GM12878 (cell line): Measurements from ENCODE around the gene LSM2. TPM values are rescaled to one million over a fixed set of nuclear protein-coding genes. Genes with fewer than 3 reads are reported as not detected.

Experiments used
- ATAC-seq: fragments of 200-7000 bp; cut with Tn5 transposase; 3 replicates; pipeline ENCODE4 v1.9.1; 2020; ENCODE audit warnings: mild to moderate bottlenecking, moderate library complexity
- BruUV-seq: library from RNA; stranded (reverse); fragments of 400-500 nt; replicated peaks from 2 replicates; lab custom pipeline; 2021; lab: Mats Ljungman, UMichigan
- CTCF ChIA-PET: fragments of 300-600 bp; sonication (Branson Sonifier 250); formaldehyde crosslinking; extraction: SDS; loops from one replicate; lab custom pipeline; 2021; ENCODE audit warnings: inconsistent platforms; lab: Yijun Ruan, JAX
- POLR2A ChIA-PET: fragments of 350-600 bp; formaldehyde crosslinking; extraction: SDS; loops from one replicate; lab custom pipeline; 2021; ENCODE audit warnings: inconsistent platforms; lab: Charles Lee
- RAD21 ChIA-PET: fragments of 300-600 bp; sonication (Branson Sonifier 250); formaldehyde crosslinking; loops from one replicate; lab custom pipeline; 2023; ENCODE audit warnings: antibody characterized with exemption; ENCODE audit not compliant: unreplicated experiment; lab: Charles Lee
- SMC1A ChIA-PET: fragments of 300-600 bp; sonication (Branson Sonifier 250); formaldehyde crosslinking; loops from one replicate; lab custom pipeline; 2023; ENCODE audit not compliant: unreplicated experiment, uncharacterized antibody; lab: Charles Lee
- DNase-seq: peaks from one replicate; pipeline ENCODE4 v3.0.0-alpha.2; 2011; ENCODE audit warnings: low read depth, low spot score
- FAIRE-seq: peaks from 3 replicates; lab custom pipeline; 2011; peaks lifted over from hg19 to GRCh38; lab: Jason Lieb, UNC
- H2AFZ ChIP-seq: 2 replicates; pipeline ENCODE4 v1.6.0; 2011; ENCODE audit warnings: low read depth, low read length, control low read depth; ENCODE audit not compliant: control insufficient read depth
- H3K27ac ChIP-seq: 2 replicates; pipeline ENCODE4 v1.5.1; 2011; ENCODE audit warnings: control low read depth; ENCODE audit not compliant: control insufficient read depth, insufficient read depth
- H3K27me3 ChIP-seq, 2 experiments: replicated peaks in 1 of 2; 2 replicates each; pipeline versions ENCODE4 v1.6.0 to v1.6.1; 2011; ENCODE audit warnings: low read length in 1 of 2; ENCODE audit not compliant: control insufficient read depth in 2 of 2, insufficient read depth in 2 of 2
- H3K36me3 ChIP-seq, 2 experiments: 2 replicates each; pipeline ENCODE4 v1.5.1; 2011; ENCODE audit warnings: low read length in 1 of 2; ENCODE audit not compliant: control insufficient read depth in 2 of 2, insufficient read depth in 2 of 2
- H3K4me1 ChIP-seq: 2 replicates; pipeline ENCODE4 v1.6.1; 2011; ENCODE audit warnings: mild to moderate bottlenecking, low read length, moderate library complexity, mixed read lengths; ENCODE audit not compliant: control insufficient read depth, insufficient read depth
- H3K4me2 ChIP-seq: 2 replicates; pipeline ENCODE4 v1.6.0; 2011; ENCODE audit warnings: control low read depth; ENCODE audit not compliant: control insufficient read depth, insufficient read depth
- H3K4me3 ChIP-seq: fragments of 200-600 bp; sonication (generic); 2 replicates; pipeline ENCODE4 v1.5.1; 2016
- H3K79me2 ChIP-seq: 2 replicates; pipeline ENCODE4 v1.6.0; 2011; ENCODE audit warnings: low read length; ENCODE audit not compliant: control insufficient read depth, insufficient read depth
- H3K9ac ChIP-seq: 2 replicates; pipeline ENCODE4 v1.8.0; 2011; ENCODE audit warnings: low read length, control low read depth, mixed read lengths; ENCODE audit not compliant: control insufficient read depth, insufficient read depth
- H3K9me3 ChIP-seq: replicated peaks from 3 replicates; pipeline ENCODE4 v1.5.1; 2011; ENCODE audit warnings: mild to moderate bottlenecking, low read length; ENCODE audit not compliant: control insufficient read depth, insufficient read depth
- H4K20me1 ChIP-seq: 2 replicates; pipeline ENCODE4 v1.6.0; 2011; ENCODE audit not compliant: control insufficient read depth, insufficient read depth
- CBFB ChIP-seq: IDR thresholded peaks from 2 replicates; pipeline ENCODE4 v1.6.1; 2016; ENCODE audit warnings: antibody characterized with exemption, low read depth
- CREM ChIP-seq: IDR thresholded peaks from 2 replicates; pipeline ENCODE4 v1.6.1; 2014; ENCODE audit warnings: antibody characterized with exemption, low read depth
- FOS ChIP-seq: IDR thresholded peaks from 3 replicates; pipeline ENCODE4 v1.6.1; 2011; ENCODE audit warnings: borderline replicate concordance; ENCODE audit not compliant: insufficient read length; ENCODE audit errors: extremely low read depth
- FOXK2 ChIP-seq: fragments of 450-650 bp; IDR thresholded peaks from 2 replicates; pipeline ENCODE4 v1.6.1; 2017; ENCODE audit warnings: mild to moderate bottlenecking, moderate library complexity
- IRF3 ChIP-seq: fragments of 450-650 bp; IDR thresholded peaks from 2 replicates; pipeline ENCODE4 v1.6.1; 2014; ENCODE audit warnings: mild to moderate bottlenecking
- IRF5 ChIP-seq: fragments of 450-650 bp; IDR thresholded peaks from 2 replicates; pipeline ENCODE4 v1.6.1; 2017; ENCODE audit warnings: borderline replicate concordance
- LARP7 ChIP-seq: fragments of 450-650 bp; IDR thresholded peaks from 2 replicates; pipeline ENCODE4 v1.6.1; 2017; ENCODE audit warnings: mild to moderate bottlenecking
- MLLT1 ChIP-seq: fragments of 450-650 bp; IDR thresholded peaks from 2 replicates; pipeline ENCODE4 v1.6.1; 2016; ENCODE audit warnings: mild to moderate bottlenecking
- NFXL1 ChIP-seq: fragments of 450-650 bp; IDR thresholded peaks from 2 replicates; pipeline ENCODE4 v1.6.1; 2017; ENCODE audit warnings: antibody characterized with exemption, mild to moderate bottlenecking, borderline replicate concordance
- REST ChIP-seq: IDR thresholded peaks from 2 replicates; pipeline ENCODE4 v1.6.1; 2012; ENCODE audit warnings: mild to moderate bottlenecking, low read depth, low read length
- TARDBP ChIP-seq: IDR thresholded peaks from 2 replicates; pipeline ENCODE4 v1.6.1; 2016; ENCODE audit warnings: borderline replicate concordance
- YBX1 ChIP-seq: fragments of 450-650 bp; IDR thresholded peaks from 2 replicates; pipeline ENCODE4 v1.6.1; 2016; ENCODE audit warnings: antibody characterized with exemption
- ZBTB4 ChIP-seq: fragments of 450-650 bp; formaldehyde crosslinking; IDR thresholded peaks from 2 replicates; pipeline ENCODE4 v1.4.0; 2022; ENCODE audit warnings: mild to moderate bottlenecking, moderate library complexity
- ZNF207 ChIP-seq: fragments of 450-650 bp; IDR thresholded peaks from 2 replicates; pipeline ENCODE4 v1.6.1; 2014; ENCODE audit warnings: antibody characterized with exemption, mild to moderate bottlenecking, borderline replicate concordance
- WGBS: methylation state at CpG from one replicate; pipeline ENCODE4 v1.1.6; 2016; ENCODE audit warnings: low lambda C conversion rate; ENCODE audit not compliant: insufficient replicate concordance, insufficient coverage; ENCODE audit errors: missing lambda C conversion rate; 5-methylcytosine and 5-hydroxymethylcytosine counted together
- in situ Hi-C: fragments of 300-500 bp; cut with MboI; formaldehyde crosslinking; loops from 9 replicates; pipeline ENCODE4 v1.14.3; 2018; ENCODE audit warnings: mixed read lengths
- intact Hi-C: fragments of 100-400 bp; cut with micrococcal nuclease; formaldehyde crosslinking; loops from one replicate; pipeline ENCODE4 v1.14.2; 2022; ENCODE audit not compliant: unreplicated experiment
- polyA plus RNA-seq, 11 experiments: library from polyadenylated mRNA; depleted of rRNA in 4 of 11; unstranded in 6 of 11; stranded (reverse) in 5 of 11; fragments of >200 nt; fragmentation: Nextera tagmentation in 4 of 11; fragmentation: Illumina TruSeq in 1 of 11; extraction: Ambion mirVana in 4 of 11; extraction: Trizol in 1 of 11; gene quantifications; 1 replicate in 1 of 11; 2 replicates in 10 of 11; pipeline versions ENCODE4 v1.2.1 to v1.2.3, GENCODE V29; 2011 to 2016; ENCODE audit warnings: inconsistent platforms in 2 of 11, missing spikeins in 2 of 11, low read depth in 1 of 11
- total RNA-seq, 4 experiments: library from RNA; depleted of rRNA in 3 of 4; stranded (reverse); fragments of >200 nt in 3 of 4; fragmentation: Illumina TruSeq in 1 of 4; extraction: Trizol in 1 of 4; gene quantifications; 2 replicates each; pipeline versions ENCODE4 v1.2.1 to v1.2.3, GENCODE V29; 2013 to 2021

The LSM2 gene
- total and polyA plus RNA-seq, 10 of the 15 experiments (the other 5 are each of a cell fraction or from before 2014, with no cell fraction given): 99.1 to 276 (median 153) TPM

GRCh38 chr6:31750411-31751022, 56.2 kb downstream of the LSM2 start:
- CTCF ChIA-PET: no interaction called here
- SMC1A ChIA-PET: interaction anchor here (1.3 kb wide), 1 partner anchor 19 kb away, joined by 4 read pairs; no protein-coding TSS in a partner anchor
- no peak for ATAC-seq
- DNase-seq: no peak
- Histone ChIP-seq H3K4me2 (no peak overlapping the region), H3K27ac (no peak overlapping the region), H3K27me3 (no peaks in the 10 kb centered on the region), H3K9ac (no peak overlapping the region), H3K4me1 (no peaks in the 10 kb centered on the region), H3K9me3 (no peaks in the 10 kb centered on the region), H2AFZ (no peak overlapping the region), H3K36me3 (peaks cover 0 to 7% of the 10 kb centered on the region in 2 experiments; a peak in 1 of 4 replicates), H3K79me2 (no peaks in the 10 kb centered on the region), H4K20me1 (no peaks in the 10 kb centered on the region), H3K4me3 (no peak overlapping the region)
- intact Hi-C loops (no loop called here), in situ Hi-C loops (no loop called here)
- POLR2A ChIA-PET: no interaction called here
- 87% methylated on average over 7 of the region's 7 CpGs for WGBS
- FAIRE-seq: no peak
- BruUV-seq: no TSS peak
- RAD21 ChIA-PET: no interaction called here
- TF ChIP-seq NFXL1 (no peak), LARP7 (no peak), REST (no peak), YBX1 (no peak), FOXK2 (no peak), CREM (no peak), MLLT1 (no peak), IRF5 (no peak), CBFB (no peak), ZNF207 (no peak), TARDBP (no peak), IRF3 (no peak), FOS (no peak), ZBTB4 (CRISPR knock-in tag) (no peak)
